ENCODE results near the gene G0S2.

Gene G0S2

DNA sequence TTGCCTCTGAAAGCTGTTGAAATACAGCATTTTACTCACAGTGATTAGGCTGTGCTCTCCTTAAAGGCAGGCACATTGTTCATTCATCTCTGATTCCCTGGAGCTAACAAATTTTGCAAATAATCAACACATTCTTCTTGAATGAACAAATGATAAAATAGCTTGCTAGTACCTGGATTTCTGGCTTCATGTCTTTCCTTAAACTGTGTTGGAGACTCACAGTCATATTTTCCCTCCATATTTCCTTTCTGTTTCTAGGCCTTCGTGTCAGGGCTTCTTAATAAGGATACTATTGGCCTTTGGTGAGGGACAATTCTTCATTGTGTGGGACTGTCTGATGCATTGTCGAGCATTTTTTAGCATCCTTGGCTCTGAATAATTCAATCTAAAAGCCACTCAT lies 39.1 kb downstream of the G0S2 start:
- DNase-seq (ENCODE audit: low read depth in 1 of 2, low spot score in 1 of 2), result no peak

DNA sequence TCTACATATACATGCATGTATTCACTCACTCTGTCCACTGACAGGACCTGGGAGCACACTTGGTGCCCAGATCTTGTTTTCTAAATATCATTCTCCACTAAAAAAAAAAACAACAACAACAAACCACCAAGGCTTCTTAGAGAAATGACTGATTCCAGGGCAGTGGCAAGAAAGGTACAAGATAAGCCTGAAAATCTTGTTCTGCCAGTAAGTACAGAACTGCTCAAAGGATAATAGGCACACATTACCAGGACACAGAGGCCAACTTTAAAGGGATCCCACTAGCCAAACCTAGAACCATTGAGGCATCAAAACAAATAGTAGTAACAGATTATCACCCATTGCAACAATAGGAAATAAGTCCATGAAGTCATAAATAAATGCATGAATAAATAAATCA lies 40.1 kb downstream of the G0S2 start:
- no peak for DNase-seq (ENCODE audit: low read depth in 1 of 2, low spot score in 1 of 2)

DNA sequence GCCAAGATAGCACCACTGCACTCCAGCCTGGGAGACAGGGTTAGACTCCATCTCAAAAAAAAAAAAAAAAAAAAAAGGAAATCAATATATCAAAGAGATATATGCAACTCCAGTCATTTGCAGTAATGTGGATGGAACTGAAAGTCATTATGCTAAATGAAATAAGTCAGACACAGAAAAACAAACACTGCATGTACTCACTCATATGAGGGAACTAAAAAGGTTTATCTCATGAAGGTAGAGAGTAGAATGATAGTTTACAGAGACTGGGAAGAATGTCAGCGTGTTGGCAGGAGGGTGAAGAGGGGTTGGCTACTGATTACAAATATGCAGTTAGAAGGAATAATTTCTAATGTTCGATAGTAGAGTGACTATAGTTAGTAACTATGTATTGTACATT lies 42.6 kb downstream of the G0S2 start:
- no peak for DNase-seq (ENCODE audit: low read depth in 1 of 2, low spot score in 1 of 2)

DNA sequence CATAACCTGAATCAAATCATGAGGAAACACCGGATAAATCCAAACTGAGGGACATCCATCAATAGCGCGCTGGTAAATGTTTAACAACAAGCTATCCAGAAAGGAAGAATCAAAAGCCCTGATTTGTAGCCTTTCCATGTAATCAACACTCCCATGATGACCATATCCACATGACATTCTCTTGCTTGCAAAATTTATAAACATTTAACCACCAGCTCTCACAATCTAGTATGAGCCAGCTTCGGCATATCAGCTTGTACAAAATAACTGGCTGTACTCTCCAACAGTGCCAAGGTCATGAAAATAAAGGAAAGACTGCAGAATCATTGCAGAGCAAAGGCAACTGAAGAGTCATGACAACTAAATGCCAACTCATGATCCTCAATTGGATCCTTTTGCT lies 45.1 kb downstream of the G0S2 start:
- DNase-seq (ENCODE audit: low read depth in 1 of 2, low spot score in 1 of 2), result no peak

DNA sequence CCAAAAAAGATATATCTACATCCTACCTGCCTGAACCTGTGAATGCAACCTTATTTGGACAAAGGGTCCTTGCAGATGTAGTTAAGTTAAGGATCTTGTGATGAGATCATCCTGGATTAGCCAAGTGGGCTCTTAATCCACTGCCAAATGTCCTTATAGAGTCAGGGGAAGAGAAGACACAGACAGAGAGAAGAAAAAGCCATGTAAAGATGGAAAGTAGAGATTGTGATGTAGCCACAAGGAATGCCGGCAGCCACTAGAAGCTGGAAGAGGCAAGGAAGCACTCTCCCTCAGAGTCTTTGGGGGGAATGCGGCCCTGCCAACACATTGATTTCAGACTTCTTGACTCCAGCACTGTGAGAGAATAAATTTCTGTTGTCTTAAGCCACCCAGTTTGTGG lies 45.6 kb downstream of the G0S2 start:
- no peak for DNase-seq (ENCODE audit: low read depth in 1 of 2, low spot score in 1 of 2)

DNA sequence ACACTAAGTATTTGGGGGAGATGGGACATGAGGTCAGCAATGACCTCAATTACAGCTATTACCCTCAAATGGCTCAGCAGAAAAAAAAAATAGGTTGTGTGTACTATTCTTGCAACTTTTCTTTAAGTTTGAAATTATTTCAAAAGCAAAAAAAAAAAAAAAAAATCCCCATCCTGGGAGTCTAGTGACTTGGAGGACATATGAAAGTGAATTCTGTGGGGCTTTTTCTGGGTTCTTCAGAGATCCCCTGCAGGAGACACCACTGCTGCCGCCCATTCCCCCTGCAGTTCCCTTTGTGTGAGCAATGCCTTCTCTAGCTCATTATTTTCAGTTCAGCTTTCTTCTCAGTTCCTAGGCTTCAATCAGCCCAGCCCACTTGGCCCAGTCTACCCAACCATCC lies 46.1 kb downstream of the G0S2 start:
- no peak for DNase-seq (ENCODE audit: low read depth in 1 of 2, low spot score in 1 of 2)

DNA sequence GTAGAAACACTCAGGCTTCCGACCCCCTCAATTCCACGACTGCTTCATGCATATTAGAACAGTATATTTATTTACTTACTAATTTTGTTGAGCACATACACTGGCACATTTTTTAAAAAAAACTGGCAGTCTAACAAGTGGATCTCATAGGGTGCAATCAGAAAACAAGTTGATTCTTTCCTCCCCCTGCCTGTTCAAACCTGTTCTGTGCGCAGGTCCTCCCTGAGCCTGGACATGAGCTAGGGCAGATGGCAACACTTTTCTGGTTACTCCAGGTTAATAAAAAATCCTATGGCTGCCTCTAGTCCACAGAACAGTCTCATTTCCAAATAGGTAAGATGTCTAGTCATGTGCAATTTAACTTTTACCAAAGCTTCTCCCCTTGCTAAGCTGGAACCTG lies 48.1 kb downstream of the G0S2 start:
- DNase-seq (ENCODE audit: low read depth in 1 of 2, low spot score in 1 of 2), result no peak

DNA sequence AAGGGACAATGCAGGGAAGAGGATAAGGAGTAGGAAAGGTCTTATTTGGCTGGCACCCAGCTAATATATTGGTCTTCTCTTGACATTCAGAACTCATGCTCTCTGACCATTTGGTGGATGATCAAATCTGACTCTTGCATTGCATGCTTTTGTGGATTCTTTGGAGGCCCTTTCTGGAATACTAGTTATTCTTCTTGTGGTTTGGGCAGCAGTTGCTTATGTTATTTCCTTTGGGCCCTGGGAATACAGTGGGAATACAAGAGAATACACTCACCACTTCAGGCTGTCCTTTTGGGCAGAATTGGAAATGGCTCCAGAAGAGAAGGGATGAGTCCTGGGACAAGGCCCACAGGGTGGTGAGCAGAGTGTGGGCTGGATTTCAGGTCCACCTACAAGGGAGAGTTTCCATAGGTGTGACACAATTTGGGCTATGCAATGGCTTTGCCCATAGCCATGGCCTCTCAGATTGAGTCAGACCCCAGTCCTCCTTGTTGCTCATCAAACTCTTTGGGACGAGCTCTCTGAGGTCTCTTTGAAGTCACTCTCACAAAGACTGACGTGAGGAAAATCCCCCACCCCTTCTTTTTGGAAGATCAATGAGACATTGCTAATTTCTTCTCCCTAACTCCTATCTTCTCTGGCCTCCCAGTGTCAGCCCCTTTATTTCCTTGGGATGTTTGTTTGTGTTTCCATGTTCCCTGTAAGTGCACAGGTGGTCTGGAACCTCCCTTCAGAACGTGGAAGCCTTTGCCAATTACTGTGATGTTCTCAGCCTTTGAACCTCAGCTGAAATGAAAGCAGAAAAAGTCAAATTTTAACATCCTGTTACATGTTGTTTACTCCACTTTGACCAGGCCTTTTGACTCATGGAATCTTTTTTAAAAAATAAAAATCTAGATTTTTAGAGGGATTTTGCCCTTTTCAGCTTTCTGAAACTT lies 48.8 kb downstream of the G0S2 start:
- DNase-seq (ENCODE audit: low read depth in 1 of 2, low spot score in 1 of 2), result no peak

All from activated T-helper 1 cell treated with anti-CD3 and anti-CD28 coated beads, Interleukin-2, amount 50 U/mL, for 16 hours (primary cell).